IPS-11a (cell line): ENCODE results near the gene SERPINB13.
"Not testable (repeated sequence)": the region's sequence is repeated elsewhere in the genome, so short reads cannot be mapped to it uniquely, and the experiment has no call there.

Source experiments
- H3K4me3 ChIP-seq: one replicate; pipeline ENCODE4 v1.5.1; 2013; ENCODE audit warnings: low read depth, low read length, control low read depth

Gene SERPINB13

DNA sequence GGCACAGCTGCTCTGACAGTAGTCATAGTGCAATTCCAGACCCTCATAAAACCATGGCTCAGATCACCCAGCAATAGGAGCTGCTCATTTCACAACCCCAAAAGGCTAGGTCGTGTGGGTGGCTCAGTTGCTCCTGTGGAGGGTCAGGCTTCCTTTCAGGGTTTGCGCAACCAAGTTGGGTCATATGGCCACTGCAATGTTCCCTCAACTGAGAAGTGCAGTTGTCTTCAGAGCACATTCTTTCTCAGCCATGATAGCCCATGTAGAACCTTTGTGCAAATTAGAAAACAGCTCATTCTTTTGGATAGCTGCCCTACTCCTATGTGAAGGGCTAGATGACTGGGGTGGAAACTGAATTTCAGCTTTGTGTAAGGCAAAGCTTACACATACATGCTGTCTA, 3.2 kb downstream of the SERPINB13 start:
- H3K4me3 ChIP-seq: no peak overlapping the region

DNA sequence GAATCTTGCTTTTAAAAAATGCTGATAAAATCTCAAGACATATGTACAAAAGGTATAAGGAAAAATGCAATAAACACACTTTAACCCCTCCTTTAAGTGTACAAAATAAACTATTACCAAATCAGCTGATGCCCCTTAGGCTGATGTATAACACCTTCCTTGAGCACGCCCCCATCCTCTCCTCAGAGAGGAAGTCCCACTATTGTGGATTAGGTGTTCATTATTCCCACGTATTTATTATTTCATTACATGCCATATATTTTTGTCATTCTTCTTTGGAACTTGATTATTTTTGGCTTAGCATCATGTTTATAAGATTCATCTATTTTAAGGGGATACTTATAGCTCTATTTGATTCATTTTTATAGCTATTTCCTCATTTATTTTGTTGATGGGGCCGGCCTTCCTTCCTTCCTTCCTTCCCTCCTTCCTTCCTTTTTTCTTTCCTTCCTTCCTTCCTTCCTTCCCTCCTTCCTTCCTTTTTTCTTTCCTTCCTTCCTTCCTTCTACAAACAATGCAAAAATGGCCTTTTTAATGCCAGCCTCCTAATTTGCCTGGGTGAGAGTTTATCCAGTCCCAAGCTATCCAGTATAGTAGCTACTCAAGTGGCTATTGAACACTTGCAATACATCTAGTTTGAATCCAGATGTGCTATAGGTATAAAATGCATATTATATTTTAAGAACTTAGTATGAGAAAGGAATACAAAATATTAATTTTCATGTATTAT, 4.0 kb downstream of the SERPINB13 start:
- H3K4me3 ChIP-seq: no peak overlapping the region

DNA sequence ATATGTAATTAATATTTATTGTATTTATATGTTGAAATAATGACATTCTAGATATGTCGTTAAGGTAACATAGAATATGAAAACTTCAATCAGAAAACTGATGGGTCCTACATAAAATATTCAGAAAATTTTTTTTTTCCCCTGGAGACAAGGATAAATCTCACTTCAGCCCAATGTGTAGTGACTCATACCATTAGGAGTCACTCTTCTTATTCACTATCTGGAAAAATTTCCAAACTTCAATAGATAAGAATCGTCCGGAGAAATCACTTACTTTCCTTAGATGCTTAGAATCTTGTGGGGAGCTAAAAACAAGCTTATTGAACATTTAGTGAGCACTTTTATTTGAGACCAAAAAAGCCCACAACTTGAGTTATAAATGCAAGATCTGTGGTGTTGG, 4.6 kb downstream of the SERPINB13 start:
- no peak overlapping the region for H3K4me3 ChIP-seq

DNA sequence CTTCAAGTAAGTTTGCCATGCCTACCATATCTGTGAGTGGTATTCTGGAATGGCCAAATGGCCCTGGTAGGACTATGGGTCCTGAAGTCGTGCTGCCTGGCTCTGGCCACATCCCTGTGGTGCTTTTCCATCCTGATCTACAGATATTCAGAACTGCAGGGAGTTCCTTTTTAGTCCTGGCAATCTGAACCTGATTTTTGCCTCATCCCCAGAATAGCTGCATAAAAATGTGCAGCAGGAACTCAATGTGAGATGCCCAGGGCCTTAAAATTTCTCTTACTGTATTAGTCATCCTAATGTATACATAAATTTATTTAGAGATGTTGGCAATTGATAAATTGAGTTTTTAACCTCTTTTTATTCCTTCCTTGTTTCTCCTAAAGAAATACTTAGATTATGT, 5.3 kb downstream of the SERPINB13 start:
- H3K4me3 ChIP-seq: no peak overlapping the region

DNA sequence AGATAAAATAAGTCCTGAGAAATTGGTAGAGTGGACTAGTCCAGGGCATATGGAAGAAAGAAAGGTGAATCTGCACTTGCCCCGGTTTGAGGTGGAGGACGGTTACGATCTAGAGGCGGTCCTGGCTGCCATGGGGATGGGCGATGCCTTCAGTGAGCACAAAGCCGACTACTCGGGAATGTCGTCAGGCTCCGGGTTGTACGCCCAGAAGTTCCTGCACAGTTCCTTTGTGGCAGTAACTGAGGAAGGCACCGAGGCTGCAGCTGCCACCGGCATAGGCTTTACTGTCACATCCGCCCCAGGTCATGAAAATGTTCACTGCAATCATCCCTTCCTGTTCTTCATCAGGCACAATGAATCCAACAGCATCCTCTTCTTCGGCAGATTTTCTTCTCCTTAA, 9.8 kb downstream of the SERPINB13 start:
- H3K4me3 ChIP-seq: no peak overlapping the region

DNA sequence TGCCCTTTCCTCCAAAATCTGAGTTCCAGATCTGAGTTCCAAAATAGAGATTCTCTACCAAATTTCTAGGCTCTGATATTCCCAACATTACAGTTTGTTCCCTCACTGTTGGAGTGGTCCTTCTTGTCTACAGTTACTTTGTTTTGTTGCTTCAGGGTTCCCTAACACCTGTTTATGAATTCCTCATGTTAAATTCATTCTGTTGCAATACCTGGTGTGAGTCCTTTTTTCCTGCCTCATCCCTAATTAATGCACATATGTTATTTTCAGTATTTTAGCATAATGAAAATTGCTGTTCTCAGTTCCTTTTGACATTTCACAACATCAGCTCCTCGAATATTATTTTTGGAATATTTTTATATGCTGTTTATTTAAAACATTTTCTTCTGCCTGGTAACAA, 16.2 kb downstream of the SERPINB13 start:
- no peak overlapping the region for H3K4me3 ChIP-seq

DNA sequence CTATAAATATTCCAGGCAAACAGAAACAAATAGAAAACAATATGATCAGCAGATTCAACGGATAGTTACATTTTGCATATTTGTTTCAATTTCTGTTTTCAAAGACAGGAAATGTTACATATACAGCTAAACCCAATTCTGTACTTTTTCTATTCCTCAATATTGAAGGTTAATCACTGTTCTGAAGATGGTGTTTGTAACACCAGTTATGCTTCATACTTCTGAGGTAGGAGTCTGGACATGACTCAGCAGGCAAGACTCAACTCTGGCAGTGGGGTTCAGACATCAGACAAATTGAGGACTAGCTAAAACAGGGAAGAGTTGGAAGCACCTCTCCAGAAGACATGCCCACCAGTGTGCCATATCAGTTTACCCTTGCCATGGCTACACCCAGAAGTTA, 16.6 kb downstream of the SERPINB13 start:
- no peak overlapping the region for H3K4me3 ChIP-seq

DNA sequence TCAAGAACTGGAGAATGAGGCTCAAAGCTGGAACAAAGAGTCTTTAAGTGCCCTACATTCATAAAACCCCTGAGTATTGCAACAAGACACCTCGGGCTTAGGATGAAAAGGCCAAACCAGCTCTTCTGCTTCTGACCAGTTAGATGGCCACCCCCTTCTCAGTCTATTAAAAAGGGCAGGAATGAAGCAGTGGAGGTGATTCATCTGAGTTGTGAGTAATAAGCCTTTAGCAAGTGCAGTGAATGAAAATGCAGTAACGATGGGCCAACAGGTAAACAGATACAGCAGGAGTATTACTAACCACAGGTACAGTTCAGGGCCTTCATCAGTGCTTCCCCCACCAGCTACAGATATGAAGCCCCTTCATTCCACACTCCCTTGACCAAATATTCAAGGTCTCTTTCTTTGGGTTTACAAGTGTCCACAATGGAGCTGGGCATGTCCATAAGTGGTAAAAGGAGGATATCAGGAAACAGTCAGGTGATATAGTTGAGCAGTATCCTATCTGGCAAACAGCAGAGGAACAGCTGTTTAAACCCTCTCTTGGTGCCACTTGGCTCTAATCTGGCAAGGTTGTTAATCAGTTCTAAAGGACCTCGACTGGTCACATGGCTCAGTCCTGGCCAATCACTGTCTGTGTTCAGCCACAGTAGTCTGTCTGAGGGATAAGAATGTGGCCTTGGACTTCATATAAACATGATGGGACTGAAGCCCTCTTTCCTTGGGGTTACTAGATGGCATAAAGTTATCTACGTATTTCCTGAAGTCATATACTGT, 17.8 kb downstream of the SERPINB13 start:
- H3K4me3 ChIP-seq: no peak overlapping the region

DNA sequence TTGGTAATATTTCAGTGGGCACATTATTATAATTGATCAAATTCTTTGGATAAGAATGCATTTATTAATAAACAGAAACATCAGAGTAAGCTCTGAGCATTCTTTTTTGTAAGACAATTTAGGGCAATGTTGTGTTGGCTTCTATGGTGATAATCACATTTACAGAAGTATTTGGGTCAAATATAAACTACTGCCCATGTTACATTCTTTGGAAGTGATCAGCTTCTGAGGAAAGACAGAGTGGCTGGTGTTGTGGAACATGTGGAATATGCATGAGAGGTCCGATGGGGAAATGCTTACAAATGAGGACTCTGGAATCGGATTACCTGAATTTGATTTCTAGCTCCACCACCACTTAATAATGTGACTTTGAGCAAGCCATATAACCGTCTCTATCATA, 19.4 kb downstream of the SERPINB13 start:
- no peak overlapping the region for H3K4me3 ChIP-seq

DNA sequence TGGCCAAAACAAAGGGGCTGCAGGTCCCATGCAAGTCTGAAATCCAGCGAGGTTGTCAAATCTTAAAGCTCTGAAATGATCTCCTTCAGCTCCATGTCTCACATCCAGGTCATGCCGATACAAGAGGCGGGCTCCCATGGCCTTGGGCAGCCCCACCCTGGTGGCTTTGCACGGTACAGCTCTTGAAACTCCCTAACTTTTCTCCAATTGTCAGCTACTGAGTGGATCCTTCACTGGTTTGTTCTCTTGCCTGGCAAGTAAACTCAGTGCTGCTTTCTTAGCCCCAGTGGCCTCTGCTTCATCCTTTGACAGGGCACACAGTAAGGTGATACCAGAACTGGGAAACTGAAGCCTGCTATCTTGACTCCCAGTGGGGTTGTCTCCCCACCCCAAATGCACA, 26.3 kb downstream of the SERPINB13 start:
- no peak overlapping the region for H3K4me3 ChIP-seq

DNA sequence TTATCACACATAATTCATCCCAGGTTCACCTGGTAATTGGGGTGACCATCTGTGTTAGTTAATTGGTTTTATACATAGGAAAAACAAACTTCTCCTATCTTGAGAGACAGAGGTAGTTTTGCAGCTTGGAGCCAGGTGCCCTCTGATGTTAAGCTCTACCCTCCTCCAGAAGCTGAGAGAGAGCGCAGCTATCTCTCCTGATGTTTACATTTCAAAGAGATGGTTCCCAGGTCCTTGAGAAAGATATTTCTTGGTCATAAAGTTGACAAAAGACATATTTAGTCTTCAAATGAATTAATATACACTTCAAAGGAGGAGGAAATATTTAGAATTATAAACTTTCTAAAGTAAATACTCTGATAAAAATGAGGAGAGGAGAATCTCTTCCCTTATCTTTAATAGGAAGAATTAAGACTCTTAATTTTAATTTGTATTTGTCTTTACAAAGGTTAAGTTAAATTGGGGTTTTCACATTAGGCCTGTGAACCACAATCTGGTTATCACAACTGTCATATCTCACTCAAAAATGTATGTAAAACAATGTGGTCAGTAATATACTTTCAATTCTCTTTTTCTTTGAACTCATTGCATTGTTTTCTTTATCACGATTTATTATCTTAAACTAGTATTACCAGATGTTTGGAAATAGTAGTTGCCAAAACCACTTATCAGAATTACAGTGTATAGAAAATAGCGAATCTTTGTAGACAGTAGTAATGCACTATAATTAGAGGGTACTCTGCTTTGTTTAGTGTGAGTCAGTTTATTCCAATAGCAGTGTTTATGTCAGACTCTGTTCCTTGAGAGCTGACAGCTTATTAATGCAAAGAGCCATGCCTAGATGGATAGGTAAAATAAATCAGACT, 30.1 kb downstream of the SERPINB13 start:
- no peak overlapping the region for H3K4me3 ChIP-seq

DNA sequence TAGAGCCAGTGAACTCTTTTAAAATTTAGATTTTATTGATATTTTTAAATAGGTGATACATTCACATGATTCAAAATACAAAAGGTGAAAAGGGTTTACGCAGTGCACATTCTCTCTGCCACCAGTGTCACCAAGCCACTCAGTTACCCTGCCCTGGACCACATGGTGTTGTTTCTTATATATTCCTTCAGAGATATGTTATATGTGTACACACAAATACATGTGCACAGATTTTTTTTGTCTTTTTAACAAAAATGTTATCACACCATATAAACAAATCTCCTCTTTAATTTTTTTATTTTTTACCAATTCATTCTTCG, 30.7 kb downstream of the SERPINB13 start:
- H3K4me3 ChIP-seq: no peak overlapping the region

DNA sequence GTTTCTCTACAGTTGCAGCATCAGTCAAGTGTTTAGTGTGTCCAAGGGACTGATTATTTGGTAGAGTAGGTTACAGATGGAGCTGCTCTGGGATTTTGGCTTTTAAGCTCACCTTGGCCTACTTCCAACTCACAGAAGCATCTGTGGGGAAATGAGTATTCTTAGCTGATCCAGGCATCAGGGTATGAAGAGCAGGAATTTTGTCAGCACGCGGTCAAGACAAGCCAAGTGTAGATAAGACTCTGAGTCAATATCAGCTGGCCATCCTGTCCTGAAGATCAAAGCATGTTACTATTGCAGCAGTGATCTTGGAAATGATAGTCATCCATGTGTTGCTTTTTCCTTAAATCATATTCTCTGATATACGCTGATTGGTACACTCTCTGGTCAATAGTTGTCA, 32.5 kb downstream of the SERPINB13 start:
- H3K4me3 ChIP-seq: no peak overlapping the region

DNA sequence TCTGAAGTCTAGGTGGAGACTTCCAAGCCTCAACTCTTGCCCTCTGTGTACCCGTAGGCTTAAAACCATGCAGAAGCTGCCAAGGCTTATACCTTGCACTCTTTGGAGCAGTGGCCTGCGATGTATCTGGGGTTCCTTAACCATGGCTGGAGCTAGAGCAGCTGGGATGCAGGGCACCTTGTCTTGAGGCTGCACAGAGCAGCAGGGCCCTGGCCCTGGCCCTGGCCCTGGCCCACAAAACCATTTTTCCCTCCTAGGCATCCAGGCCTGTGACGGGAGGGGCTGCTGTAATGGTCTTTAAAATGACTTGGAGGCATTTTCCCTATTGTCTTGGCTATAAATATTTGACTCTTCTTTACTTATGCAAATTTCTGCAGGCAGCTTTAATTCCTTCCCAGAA, 37.7 kb downstream of the SERPINB13 start:
- no peak overlapping the region for H3K4me3 ChIP-seq

DNA sequence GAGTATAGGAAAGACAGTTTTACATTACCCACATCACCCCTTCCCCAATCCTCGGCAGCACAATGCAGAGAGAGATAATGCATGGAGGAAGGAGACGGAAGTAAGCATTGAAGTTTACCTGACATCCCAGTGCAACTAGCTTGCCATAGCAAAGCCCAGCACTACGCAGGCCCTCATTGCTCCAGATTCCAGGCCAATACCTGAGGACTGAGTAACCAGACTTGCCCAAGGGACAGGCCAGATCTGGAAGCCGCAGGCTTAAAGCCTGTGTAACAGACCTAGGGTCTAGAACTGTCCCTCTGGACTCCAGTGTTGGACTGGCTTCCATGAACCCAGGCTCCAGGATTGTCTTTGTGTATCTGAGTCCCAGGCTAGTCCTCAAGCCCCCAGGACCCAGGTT, 39.3 kb downstream of the SERPINB13 start:
- H3K4me3 ChIP-seq: no peak overlapping the region

DNA sequence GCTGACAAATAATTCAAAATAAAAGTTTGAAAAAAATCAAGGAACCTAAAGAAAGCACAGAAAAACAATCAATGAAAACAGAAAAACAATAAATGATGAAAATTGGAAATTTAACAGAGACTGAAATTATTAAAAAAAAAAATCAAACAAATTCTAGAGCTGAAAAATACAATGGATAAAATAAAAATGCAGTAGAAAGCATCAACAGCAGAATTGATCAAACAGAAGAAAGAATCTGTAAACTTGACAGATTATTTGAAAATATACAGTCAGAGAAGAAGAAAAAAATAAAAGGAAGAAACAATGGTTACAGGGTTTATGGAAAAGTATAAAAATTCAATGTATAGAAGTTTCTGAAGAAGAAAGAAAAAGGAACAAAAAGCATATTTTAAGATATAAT, 40.7 kb downstream of the SERPINB13 start:
- no peak overlapping the region for H3K4me3 ChIP-seq

DNA sequence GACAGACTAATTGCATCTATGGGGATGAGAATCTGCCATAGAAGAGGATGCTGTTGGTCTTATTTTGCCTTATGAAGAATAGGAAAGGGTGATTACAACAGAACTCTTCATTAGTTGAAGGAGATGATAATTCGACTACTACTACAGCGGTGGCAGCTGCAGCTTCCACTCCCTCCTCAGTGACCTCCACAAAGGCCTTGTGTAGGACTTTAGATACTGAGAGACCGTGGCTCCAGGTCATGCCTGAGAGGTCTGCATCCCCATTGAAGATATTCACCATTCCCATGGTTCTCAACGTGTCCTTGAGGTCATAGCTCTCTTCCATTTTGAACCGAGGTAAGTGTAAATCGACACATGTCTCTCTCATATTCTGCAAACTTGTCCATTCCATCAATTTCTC, 50.6 kb downstream of the SERPINB13 start:
- no peak overlapping the region for H3K4me3 ChIP-seq

DNA sequence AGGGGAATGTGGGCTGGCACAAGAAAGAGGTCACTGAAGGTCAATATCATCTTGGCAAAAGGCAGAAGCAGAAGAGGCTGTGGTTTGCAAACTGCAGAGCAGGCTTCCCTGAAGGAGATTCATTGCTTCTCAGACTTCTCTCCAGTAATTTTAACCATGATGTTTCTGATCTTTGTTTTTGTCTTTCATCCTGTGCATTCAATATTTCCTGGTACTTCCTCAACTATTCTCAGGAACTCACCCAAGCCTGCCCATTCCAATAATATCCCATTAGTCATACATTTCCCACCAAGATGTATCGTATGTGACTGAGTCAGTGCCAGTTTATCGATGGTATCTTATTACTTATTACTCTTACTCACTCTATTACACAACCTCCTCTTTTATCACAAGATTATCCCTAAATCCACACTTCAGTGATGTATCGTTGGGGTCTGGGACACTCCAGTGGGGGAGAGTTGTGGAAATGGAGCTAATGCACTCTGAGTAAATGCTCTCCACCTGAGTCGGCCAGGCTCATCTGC, 54.1 kb downstream of the SERPINB13 start:
- H3K4me3 ChIP-seq: not testable (repeated sequence)

DNA sequence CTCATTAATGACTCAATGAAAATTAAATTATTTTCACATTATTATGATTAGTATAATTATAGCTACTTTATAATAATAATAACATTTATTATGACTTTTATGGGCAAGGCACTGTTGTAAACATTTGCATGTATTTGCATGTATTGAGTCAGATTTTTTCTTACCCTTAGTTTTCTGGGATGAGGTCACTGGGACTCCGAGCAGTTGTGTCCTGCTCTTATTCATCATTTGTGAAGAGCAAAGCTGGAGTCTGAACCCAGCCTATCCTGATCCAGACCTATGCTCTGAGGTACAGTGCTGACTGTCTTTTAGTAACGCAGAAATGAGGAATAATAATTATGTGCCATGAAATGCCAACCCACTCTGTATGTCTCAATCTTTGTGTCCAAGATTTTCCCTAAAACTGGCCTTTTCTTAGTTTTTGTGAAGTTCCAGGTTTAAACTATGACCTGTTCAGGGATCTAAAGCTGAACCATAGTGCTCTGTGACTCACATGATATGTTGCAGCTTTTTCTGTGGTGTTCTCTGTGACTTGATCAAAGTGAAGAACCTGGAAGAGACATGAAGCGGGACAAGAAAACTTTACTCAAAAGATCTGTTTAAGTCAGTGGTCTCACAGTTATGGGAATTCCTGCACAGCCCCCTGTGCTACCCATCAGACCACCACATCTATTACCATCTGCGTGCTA, 55.7 kb downstream of the SERPINB13 start:
- H3K4me3 ChIP-seq: not testable (repeated sequence)

DNA sequence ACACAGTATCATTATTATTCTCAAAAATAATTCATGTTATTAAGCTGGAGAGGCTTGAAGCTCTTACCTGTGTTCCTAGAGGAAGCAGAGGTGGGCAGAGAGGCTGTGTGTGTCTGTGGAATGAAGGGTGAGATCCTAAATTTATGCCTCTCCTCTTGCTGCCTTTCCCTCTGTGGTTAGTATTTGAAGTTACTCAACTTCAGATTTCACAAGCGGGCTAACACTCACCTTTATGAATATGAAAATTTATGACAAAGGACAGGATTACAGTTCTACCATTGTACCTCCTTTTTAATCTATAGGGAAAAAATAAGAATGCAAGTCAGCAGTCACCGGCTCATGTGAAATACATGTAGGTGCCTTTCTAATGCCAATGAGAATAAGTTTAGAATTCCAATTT, 57.0 kb downstream of the SERPINB13 start, which contains the start of gene SERPINB4:
Gene SERPINB4, minus strand, starts transcription at position 115 of the 400 bp plus-strand sequence. CDS start 679 bp downstream, outside the sequence.
- H3K4me3 ChIP-seq: not testable (repeated sequence)

DNA sequence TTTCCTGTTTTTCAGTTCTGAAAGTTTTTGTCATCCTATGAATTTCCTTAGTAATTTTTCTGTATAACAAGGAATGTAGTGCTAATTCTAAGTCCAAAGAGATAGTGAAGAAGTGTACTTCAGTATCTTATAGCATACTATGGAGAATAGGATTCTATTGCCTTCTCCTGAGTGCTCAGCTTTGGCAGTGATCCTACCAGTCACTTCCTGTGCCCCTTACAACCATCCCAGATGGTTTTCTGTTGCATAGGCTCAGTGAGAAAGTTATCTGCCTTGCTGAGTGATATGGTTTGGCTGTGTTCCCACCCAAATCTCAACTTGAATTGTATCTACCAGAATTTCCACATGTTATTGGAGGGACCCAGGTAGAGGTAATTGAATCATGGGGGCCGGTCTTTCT, 57.6 kb downstream of the SERPINB13 start:
- H3K4me3 ChIP-seq: not testable (repeated sequence)
